GM23338 (cell line): Measurements from ENCODE around the gene PSMB7. TPM values are rescaled to one million over a fixed set of nuclear protein-coding genes. Genes with fewer than 3 reads are reported as not detected.

Source experiments
- ATAC-seq: fragments of 200-7000 bp; cut with Tn5 transposase; 3 replicates; pipeline ENCODE4 v1.9.1; 2020
- DNase-seq: peaks from one replicate; pipeline ENCODE4 v3.0.0-alpha.2; 2015; ENCODE audit warnings: low spot score
- H2AFZ ChIP-seq: fragments of 200-600 bp; sonication (generic); 2 replicates; pipeline ENCODE4 v1.8.0; 2016; ENCODE audit warnings: antibody characterized with exemption, mild to moderate bottlenecking, moderate library complexity
- H3F3A ChIP-seq: fragments of 200-600 bp; sonication (generic); replicated peaks from 2 replicates; pipeline ENCODE4 v1.8.0; 2017; ENCODE audit warnings: antibody characterized with exemption, mixed run types, low read depth
- H3K27ac ChIP-seq: fragments of 200-600 bp; sonication (generic); 2 replicates; pipeline ENCODE4 v1.6.1; 2016; ENCODE audit warnings: low read depth
- H3K27me3 ChIP-seq: fragments of 200-600 bp; sonication (generic); 2 replicates; pipeline ENCODE4 v1.8.0; 2016; ENCODE audit warnings: mild to moderate bottlenecking, mixed run types, moderate library complexity; ENCODE audit not compliant: insufficient read depth
- H3K36me3 ChIP-seq: fragments of 200-600 bp; sonication (generic); 2 replicates; pipeline ENCODE4 v1.8.0; 2016; ENCODE audit warnings: mild to moderate bottlenecking; ENCODE audit not compliant: insufficient read depth
- H3K4me1 ChIP-seq: fragments of 200-600 bp; sonication (generic); 2 replicates; pipeline ENCODE4 v1.8.0; 2016; ENCODE audit warnings: mild to moderate bottlenecking, moderate library complexity; ENCODE audit not compliant: insufficient read depth
- H3K4me2 ChIP-seq: fragments of 200-600 bp; sonication (generic); 2 replicates; pipeline ENCODE4 v1.7.1; 2017; ENCODE audit warnings: mixed run types
- H3K4me3 ChIP-seq: fragments of 200-600 bp; sonication (generic); 2 replicates; pipeline ENCODE4 v1.6.1; 2016; ENCODE audit warnings: mixed run types
- H3K79me2 ChIP-seq: fragments of 200-600 bp; sonication (generic); replicated peaks from 2 replicates; pipeline ENCODE4 v1.8.0; 2017; ENCODE audit warnings: mild to moderate bottlenecking; ENCODE audit not compliant: insufficient read depth
- H3K9me2 ChIP-seq: fragments of 200-600 bp; sonication (generic); 2 replicates; pipeline ENCODE4 v1.8.0; 2017; ENCODE audit not compliant: insufficient read depth
- H4K20me1 ChIP-seq: fragments of 200-600 bp; sonication (generic); replicated peaks from 2 replicates; pipeline ENCODE4 v1.8.0; 2017; ENCODE audit warnings: mild to moderate bottlenecking; ENCODE audit not compliant: insufficient read depth
- H3K27ac Mint-ChIP-seq: 2 replicates; pipeline ENCODE4 v1.8.0; 2020; ENCODE audit warnings: inconsistent platforms, mild to moderate bottlenecking, moderate library complexity, mixed read lengths
- H3K27me3 Mint-ChIP-seq: 3 replicates; pipeline ENCODE4 v1.8.0; 2022; ENCODE audit warnings: low read depth, mild to moderate bottlenecking, moderate library complexity, mixed read lengths, inconsistent platforms; ENCODE audit not compliant: insufficient read depth, poor library complexity
- H3K36me3 Mint-ChIP-seq: 3 replicates; pipeline ENCODE4 v1.8.0; 2021; ENCODE audit warnings: low read depth, mild to moderate bottlenecking, inconsistent platforms, moderate library complexity, mixed read lengths
- H3K4me1 Mint-ChIP-seq: 3 replicates; pipeline ENCODE4 v1.8.0; 2020; ENCODE audit warnings: mild to moderate bottlenecking, inconsistent platforms, mixed read lengths
- H3K4me3 Mint-ChIP-seq: 3 replicates; pipeline ENCODE4 v1.8.0; 2021; ENCODE audit warnings: moderate library complexity, mild to moderate bottlenecking, inconsistent platforms, mixed read lengths
- H3K9me3 Mint-ChIP-seq: 3 replicates; pipeline ENCODE4 v1.8.0; 2020; ENCODE audit warnings: moderate library complexity, mild to moderate bottlenecking, inconsistent platforms, mixed read lengths
- CREB1 ChIP-seq: fragments of 250-450 bp; sonication (Bioruptor Pico); IDR thresholded peaks from 2 replicates; pipeline ENCODE4 v1.5.0; 2020; ENCODE audit warnings: low read depth, mild to moderate bottlenecking, moderate library complexity
- EZH2 ChIP-seq: fragments of 200-600 bp; sonication (generic); IDR thresholded peaks from one replicate; pipeline ENCODE4 v1.8.0; 2017; ENCODE audit warnings: antibody characterized with exemption, mild to moderate bottlenecking, low read depth; ENCODE audit not compliant: unreplicated experiment
- EZH2phosphoT487 ChIP-seq: fragments of 200-600 bp; sonication (generic); IDR thresholded peaks from one replicate; pipeline ENCODE4 v1.8.1; 2018; ENCODE audit warnings: antibody characterized with exemption; ENCODE audit not compliant: unreplicated experiment
- JUNB ChIP-seq: IDR thresholded peaks from one replicate; pipeline ENCODE4 v1.6.1; 2016; ENCODE audit warnings: antibody characterized with exemption; ENCODE audit not compliant: unreplicated experiment
- POLR2AphosphoS5 ChIP-seq: IDR thresholded peaks from 2 replicates; pipeline ENCODE4 v1.6.1; 2016; ENCODE audit warnings: antibody characterized with exemption, low read depth
- STAT1 ChIP-seq: IDR thresholded peaks from one replicate; pipeline ENCODE4 v1.6.1; 2016; ENCODE audit warnings: antibody characterized with exemption; ENCODE audit not compliant: unreplicated experiment
- ZNF114 ChIP-seq: fragments of 250-450 bp; sonication (Bioruptor Pico); IDR thresholded peaks from 2 replicates; pipeline ENCODE4 v1.5.0; 2020; ENCODE audit warnings: mild to moderate bottlenecking, moderate library complexity
- ZNF331 ChIP-seq: fragments of 250-450 bp; sonication (Bioruptor Pico); IDR thresholded peaks from 2 replicates; pipeline ENCODE4 v1.5.0; 2020; ENCODE audit warnings: low read depth, mild to moderate bottlenecking, moderate library complexity
- polyA plus RNA-seq: library from polyadenylated mRNA; unstranded; fragments of >200 nt; fragmentation: Nextera tagmentation; extraction: Ambion mirVana; gene quantifications from 2 replicates; pipeline ENCODE4 v1.2.1, GENCODE V29; 2016
- total RNA-seq: library from RNA; depleted of rRNA; stranded (reverse); fragments of >200 nt; shearing (Covaris generic); gene quantifications from 2 replicates; pipeline ENCODE4 v1.2.3, GENCODE V29; 2014
- TF ChIP-seq, protein P1 (sequence below): IDR thresholded peaks from one replicate; pipeline ENCODE4 v1.6.1; 2018; ENCODE audit warnings: antibody characterized with exemption; ENCODE audit not compliant: unreplicated experiment
- TF ChIP-seq, protein P2 (sequence below): fragments of 250-450 bp; sonication (Bioruptor Pico); IDR thresholded peaks from 2 replicates; pipeline ENCODE4 v1.5.0; 2020; ENCODE audit warnings: mild to moderate bottlenecking, moderate library complexity
- TF ChIP-seq, protein P3 (sequence below), 2 experiments: fragments of 200-600 bp in 1 of 2; sonication (generic) in 1 of 2; conservative IDR thresholded peaks; 2 replicates each; pipeline versions ENCODE4 v1.5.1 to v1.6.1; 2016 to 2017; ENCODE audit warnings: antibody characterized with exemption in 2 of 2, low read depth in 2 of 2, mild to moderate bottlenecking in 2 of 2, moderate library complexity in 1 of 2
- TF ChIP-seq, protein P4 (sequence below): IDR thresholded peaks from 2 replicates; pipeline ENCODE4 v1.6.1; 2016; ENCODE audit warnings: antibody characterized with exemption

PSMB7 gene
- total and polyA plus RNA-seq, 2 experiments from 2014 or later = 255 to 268 TPM

DNA sequence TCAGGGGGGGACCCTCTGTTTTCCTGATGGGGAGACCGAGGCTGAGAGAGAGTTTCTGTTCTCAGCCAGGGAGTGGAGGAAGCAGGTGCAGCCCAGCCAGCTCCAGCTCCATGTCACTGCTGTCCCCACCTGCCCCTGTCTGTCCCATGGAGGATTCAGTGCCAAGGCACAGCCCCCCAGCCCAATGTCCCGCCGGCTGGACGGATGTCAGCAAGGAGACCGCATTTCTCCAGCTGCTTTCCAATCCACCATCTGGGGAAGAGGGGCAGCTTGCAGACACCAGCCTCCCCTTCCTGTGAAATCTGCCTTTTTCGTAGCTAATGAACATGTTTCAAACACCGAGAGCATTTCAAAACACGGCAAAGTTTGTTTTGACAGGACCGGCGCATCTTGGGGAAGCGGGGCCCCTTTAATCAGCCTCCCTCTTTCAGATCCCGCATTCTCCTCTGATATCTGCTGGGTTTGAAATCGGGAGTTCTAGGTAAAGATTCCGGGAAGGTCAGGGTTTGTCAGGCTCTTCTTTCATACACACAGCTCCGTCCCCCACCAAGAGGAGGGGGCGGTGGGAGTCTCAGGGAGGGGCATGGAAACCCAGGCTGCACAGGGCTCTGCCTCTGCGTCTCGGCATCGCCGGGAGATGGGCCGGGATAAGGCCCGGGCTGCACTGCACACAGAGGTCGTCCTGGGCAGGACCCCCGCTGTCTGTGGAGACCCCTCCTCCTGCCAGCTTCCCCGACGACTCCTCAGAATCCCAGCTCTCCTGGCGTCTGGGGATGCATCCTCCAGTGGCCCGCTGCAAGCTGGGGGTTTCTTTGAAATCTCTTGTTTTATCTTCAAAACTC, 82.7 kb downstream of the PSMB7 start:
- no peaks in the 10 kb centered on the region for H3K36me3 ChIP-seq
- no peak overlapping the region for H3K4me3 ChIP-seq
- no peaks in the 10 kb centered on the region for H3K79me2 ChIP-seq
- no peaks in the 10 kb centered on the region for H3K9me2 ChIP-seq
- Mint-ChIP-seq H3K27ac (no peak overlapping the region), H3K4me3 (no peak overlapping the region), H3K4me1 (peaks cover 3% of the 10 kb centered on the region; the same call in 1 of the 3 replicates), H3K27me3 (peaks cover 3% of the 10 kb centered on the region), H3K9me3 (0 out of 3 replicates have a peak, but pooled peaks cover 6% of the 10 kb centered on the region), H3K36me3 (peaks cover 6% of the 10 kb centered on the region)
- H4K20me1 ChIP-seq = no peaks in the 10 kb centered on the region
- no peak overlapping the region for H3K27ac ChIP-seq
- ATAC-seq (no peak; the same call in 2 of the 3 replicates), DNase-seq (no peak)
- TF ChIP-seq ZNF331 (CRISPR knock-in tag) = no peak
- TF ChIP-seq, protein P1, sequence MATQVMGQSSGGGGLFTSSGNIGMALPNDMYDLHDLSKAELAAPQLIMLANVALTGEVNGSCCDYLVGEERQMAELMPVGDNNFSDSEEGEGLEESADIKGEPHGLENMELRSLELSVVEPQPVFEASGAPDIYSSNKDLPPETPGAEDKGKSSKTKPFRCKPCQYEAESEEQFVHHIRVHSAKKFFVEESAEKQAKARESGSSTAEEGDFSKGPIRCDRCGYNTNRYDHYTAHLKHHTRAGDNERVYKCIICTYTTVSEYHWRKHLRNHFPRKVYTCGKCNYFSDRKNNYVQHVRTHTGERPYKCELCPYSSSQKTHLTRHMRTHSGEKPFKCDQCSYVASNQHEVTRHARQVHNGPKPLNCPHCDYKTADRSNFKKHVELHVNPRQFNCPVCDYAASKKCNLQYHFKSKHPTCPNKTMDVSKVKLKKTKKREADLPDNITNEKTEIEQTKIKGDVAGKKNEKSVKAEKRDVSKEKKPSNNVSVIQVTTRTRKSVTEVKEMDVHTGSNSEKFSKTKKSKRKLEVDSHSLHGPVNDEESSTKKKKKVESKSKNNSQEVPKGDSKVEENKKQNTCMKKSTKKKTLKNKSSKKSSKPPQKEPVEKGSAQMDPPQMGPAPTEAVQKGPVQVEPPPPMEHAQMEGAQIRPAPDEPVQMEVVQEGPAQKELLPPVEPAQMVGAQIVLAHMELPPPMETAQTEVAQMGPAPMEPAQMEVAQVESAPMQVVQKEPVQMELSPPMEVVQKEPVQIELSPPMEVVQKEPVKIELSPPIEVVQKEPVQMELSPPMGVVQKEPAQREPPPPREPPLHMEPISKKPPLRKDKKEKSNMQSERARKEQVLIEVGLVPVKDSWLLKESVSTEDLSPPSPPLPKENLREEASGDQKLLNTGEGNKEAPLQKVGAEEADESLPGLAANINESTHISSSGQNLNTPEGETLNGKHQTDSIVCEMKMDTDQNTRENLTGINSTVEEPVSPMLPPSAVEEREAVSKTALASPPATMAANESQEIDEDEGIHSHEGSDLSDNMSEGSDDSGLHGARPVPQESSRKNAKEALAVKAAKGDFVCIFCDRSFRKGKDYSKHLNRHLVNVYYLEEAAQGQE = no peak
- TF ChIP-seq EZH2phosphoT487 = no peak
- TF ChIP-seq, protein P2, sequence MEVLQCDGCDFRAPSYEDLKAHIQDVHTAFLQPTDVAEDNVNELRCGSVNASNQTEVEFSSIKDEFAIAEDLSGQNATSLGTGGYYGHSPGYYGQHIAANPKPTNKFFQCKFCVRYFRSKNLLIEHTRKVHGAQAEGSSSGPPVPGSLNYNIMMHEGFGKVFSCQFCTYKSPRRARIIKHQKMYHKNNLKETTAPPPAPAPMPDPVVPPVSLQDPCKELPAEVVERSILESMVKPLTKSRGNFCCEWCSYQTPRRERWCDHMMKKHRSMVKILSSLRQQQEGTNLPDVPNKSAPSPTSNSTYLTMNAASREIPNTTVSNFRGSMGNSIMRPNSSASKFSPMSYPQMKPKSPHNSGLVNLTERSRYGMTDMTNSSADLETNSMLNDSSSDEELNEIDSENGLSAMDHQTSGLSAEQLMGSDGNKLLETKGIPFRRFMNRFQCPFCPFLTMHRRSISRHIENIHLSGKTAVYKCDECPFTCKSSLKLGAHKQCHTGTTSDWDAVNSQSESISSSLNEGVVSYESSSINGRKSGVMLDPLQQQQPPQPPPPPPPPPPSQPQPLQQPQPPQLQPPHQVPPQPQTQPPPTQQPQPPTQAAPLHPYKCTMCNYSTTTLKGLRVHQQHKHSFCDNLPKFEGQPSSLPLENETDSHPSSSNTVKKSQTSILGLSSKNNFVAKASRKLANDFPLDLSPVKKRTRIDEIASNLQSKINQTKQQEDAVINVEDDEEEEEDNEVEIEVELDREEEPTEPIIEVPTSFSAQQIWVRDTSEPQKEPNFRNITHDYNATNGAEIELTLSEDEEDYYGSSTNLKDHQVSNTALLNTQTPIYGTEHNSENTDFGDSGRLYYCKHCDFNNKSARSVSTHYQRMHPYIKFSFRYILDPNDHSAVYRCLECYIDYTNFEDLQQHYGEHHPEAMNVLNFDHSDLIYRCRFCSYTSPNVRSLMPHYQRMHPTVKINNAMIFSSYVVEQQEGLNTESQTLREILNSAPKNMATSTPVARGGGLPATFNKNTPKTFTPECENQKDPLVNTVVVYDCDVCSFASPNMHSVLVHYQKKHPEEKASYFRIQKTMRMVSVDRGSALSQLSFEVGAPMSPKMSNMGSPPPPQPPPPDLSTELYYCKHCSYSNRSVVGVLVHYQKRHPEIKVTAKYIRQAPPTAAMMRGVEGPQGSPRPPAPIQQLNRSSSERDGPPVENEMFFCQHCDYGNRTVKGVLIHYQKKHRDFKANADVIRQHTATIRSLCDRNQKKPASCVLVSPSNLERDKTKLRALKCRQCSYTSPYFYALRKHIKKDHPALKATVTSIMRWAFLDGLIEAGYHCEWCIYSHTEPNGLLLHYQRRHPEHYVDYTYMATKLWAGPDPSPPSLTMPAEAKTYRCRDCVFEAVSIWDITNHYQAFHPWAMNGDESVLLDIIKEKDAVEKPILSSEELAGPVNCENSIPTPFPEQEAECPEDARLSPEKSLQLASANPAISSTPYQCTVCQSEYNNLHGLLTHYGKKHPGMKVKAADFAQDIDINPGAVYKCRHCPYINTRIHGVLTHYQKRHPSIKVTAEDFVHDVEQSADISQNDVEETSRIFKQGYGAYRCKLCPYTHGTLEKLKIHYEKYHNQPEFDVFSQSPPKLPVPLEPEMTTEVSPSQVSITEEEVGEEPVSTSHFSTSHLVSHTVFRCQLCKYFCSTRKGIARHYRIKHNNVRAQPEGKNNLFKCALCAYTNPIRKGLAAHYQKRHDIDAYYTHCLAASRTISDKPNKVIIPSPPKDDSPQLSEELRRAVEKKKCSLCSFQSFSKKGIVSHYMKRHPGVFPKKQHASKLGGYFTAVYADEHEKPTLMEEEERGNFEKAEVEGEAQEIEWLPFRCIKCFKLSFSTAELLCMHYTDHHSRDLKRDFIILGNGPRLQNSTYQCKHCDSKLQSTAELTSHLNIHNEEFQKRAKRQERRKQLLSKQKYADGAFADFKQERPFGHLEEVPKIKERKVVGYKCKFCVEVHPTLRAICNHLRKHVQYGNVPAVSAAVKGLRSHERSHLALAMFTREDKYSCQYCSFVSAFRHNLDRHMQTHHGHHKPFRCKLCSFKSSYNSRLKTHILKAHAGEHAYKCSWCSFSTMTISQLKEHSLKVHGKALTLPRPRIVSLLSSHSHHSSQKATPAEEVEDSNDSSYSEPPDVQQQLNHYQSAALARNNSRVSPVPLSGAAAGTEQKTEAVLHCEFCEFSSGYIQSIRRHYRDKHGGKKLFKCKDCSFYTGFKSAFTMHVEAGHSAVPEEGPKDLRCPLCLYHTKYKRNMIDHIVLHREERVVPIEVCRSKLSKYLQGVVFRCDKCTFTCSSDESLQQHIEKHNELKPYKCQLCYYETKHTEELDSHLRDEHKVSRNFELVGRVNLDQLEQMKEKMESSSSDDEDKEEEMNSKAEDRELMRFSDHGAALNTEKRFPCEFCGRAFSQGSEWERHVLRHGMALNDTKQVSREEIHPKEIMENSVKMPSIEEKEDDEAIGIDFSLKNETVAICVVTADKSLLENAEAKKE (CRISPR knock-in tag) = no peak
- no peak for TF ChIP-seq CREB1 (CRISPR knock-in tag)
- no peak for TF ChIP-seq EZH2
- TF ChIP-seq POLR2AphosphoS5 = no peak
- TF ChIP-seq, protein P3, sequence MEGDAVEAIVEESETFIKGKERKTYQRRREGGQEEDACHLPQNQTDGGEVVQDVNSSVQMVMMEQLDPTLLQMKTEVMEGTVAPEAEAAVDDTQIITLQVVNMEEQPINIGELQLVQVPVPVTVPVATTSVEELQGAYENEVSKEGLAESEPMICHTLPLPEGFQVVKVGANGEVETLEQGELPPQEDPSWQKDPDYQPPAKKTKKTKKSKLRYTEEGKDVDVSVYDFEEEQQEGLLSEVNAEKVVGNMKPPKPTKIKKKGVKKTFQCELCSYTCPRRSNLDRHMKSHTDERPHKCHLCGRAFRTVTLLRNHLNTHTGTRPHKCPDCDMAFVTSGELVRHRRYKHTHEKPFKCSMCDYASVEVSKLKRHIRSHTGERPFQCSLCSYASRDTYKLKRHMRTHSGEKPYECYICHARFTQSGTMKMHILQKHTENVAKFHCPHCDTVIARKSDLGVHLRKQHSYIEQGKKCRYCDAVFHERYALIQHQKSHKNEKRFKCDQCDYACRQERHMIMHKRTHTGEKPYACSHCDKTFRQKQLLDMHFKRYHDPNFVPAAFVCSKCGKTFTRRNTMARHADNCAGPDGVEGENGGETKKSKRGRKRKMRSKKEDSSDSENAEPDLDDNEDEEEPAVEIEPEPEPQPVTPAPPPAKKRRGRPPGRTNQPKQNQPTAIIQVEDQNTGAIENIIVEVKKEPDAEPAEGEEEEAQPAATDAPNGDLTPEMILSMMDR (conservative IDR thresholded peaks at IDR 0.05; ENCODE audit: low read depth in 2 of 2) = no peak
- TF ChIP-seq STAT1 = no peak
- TF ChIP-seq ZNF114 (CRISPR knock-in tag) = no peak
- TF ChIP-seq, protein P4, sequence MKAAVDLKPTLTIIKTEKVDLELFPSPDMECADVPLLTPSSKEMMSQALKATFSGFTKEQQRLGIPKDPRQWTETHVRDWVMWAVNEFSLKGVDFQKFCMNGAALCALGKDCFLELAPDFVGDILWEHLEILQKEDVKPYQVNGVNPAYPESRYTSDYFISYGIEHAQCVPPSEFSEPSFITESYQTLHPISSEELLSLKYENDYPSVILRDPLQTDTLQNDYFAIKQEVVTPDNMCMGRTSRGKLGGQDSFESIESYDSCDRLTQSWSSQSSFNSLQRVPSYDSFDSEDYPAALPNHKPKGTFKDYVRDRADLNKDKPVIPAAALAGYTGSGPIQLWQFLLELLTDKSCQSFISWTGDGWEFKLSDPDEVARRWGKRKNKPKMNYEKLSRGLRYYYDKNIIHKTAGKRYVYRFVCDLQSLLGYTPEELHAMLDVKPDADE = no peak
- no peak for TF ChIP-seq JUNB
- no peak overlapping the region for H2AFZ ChIP-seq
- H3K27me3 ChIP-seq = no peaks in the 10 kb centered on the region
- no peaks in the 10 kb centered on the region for H3K4me1 ChIP-seq
- H3F3A ChIP-seq = no peaks in the 10 kb centered on the region
- H3K4me2 ChIP-seq = no peak overlapping the region
